22Rv1 (cell line): ENCODE data around the gene CD36.

Source experiments
- CTCF ChIP-seq: fragments of 450-650 bp; IDR thresholded peaks from 2 replicates; pipeline ENCODE4 v1.5.1; 2017; ENCODE audit warnings: mild to moderate bottlenecking
- ZFX ChIP-seq: fragments of 450-650 bp; IDR thresholded peaks from 2 replicates; pipeline ENCODE4 v1.6.1; 2017; ENCODE audit warnings: antibody characterized with exemption, borderline replicate concordance

GRCh38 chr7:80607136-80607535, 31.3 kb upstream of the CD36 start:
- TF ChIP-seq CTCF (no peak), ZFX (no peak)
